ENCODE results near the gene HERPUD1.

Gene HERPUD1

DNA sequence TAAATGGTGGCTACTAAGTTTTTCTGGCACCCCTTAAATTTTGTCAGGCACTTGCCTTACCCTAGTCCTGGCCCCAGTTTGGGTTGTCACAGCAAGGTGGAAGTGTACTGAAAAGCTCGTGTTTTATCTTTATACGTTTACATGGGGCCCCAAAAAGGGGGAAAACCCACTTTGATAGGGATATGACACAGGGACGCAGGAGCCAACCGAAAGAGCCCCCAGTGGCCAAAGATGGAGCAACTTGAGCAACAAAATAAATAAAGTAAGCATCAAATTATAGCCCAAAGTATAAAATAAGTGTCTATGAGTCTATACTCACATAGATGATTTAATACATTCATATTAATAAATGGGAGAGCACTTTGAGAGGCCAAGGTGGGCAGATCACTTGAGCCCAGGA, 24.8 kb downstream of the HERPUD1 start:
- Histone ChIP-seq H3K4me2 (ENCODE audit: low read depth, low read length) (no peak overlapping the region), H2AFZ (ENCODE audit: low read length) (no peak overlapping the region), H3K79me2 (ENCODE audit: low read length) (no peaks in the 10 kb centered on the region), H4K20me1 (ENCODE audit: insufficient read depth, low read length) (no peaks in the 10 kb centered on the region), H3K9me2 (replicated peaks; ENCODE audit: insufficient read depth, low read length) (no peaks in the 10 kb centered on the region), H3K9ac (ENCODE audit: low read length) (no peak overlapping the region), H3K27me3 (replicated peaks; ENCODE audit: insufficient read depth, low read length) (no peaks in the 10 kb centered on the region), H3K4me1 (ENCODE audit: low read length) (no peaks in the 10 kb centered on the region), H3K27ac (ENCODE audit: low read length) (no peak overlapping the region), H3K36me3 (replicated peaks; ENCODE audit: insufficient read depth, low read length) (no peaks in the 10 kb centered on the region), H3K9me3 (replicated peaks; ENCODE audit: insufficient read depth, low read length) (no peaks in the 10 kb centered on the region), H3F3A (ENCODE audit: insufficient read depth, low read length) (no peaks in the 10 kb centered on the region), H3K4me3 (ENCODE audit: low read length) (no peak overlapping the region)
- no peak for DNase-seq
- no peak for TF ChIP-seq EZH2 (optimal IDR thresholded peaks at IDR 0.05; ENCODE audit: low read depth, low read length)
- TF ChIP-seq, protein P1, sequence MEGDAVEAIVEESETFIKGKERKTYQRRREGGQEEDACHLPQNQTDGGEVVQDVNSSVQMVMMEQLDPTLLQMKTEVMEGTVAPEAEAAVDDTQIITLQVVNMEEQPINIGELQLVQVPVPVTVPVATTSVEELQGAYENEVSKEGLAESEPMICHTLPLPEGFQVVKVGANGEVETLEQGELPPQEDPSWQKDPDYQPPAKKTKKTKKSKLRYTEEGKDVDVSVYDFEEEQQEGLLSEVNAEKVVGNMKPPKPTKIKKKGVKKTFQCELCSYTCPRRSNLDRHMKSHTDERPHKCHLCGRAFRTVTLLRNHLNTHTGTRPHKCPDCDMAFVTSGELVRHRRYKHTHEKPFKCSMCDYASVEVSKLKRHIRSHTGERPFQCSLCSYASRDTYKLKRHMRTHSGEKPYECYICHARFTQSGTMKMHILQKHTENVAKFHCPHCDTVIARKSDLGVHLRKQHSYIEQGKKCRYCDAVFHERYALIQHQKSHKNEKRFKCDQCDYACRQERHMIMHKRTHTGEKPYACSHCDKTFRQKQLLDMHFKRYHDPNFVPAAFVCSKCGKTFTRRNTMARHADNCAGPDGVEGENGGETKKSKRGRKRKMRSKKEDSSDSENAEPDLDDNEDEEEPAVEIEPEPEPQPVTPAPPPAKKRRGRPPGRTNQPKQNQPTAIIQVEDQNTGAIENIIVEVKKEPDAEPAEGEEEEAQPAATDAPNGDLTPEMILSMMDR (IDR thresholded peaks at IDR 0.05; ENCODE audit: low read length): 0 out of 2 replicates have a peak, but pooled peaks have one; percentile 9

DNA sequence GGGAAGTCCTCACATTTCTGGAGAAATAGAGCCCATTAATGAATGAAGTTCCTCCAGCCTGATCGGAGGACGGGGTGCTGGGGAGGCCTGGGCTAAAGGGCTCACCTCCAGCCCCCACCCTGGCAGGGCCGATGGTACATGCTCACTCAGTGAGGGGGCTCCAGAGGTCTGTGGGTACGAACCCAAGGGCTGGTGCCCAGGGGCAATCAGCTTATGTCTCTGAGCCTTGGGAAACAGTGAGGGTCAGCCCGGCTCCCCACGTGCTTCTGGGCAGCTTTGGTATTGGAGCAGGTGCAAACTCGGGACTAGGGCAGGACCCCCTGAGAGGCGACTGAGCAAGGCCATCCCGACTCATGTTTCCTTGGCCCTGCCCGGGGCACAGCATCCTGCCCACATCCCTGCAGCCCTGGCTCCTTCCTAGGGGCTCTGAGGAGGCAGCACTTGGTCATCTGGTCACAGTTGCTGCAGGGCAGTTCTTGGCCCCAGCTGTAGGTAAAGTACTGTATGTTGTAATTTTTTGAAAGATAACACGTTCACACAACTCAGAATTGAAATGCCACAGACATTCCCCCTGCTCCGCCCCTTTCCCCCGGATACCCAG, 28.8 kb downstream of the HERPUD1 start:
- H3K36me3 ChIP-seq (replicated peaks; ENCODE audit: insufficient read depth, low read length): no peaks in the 10 kb centered on the region
- H3K9me2 ChIP-seq (replicated peaks; ENCODE audit: insufficient read depth, low read length): no peaks in the 10 kb centered on the region
- no peaks in the 10 kb centered on the region for H3K27me3 ChIP-seq (replicated peaks; ENCODE audit: insufficient read depth, low read length)
- H3F3A ChIP-seq (ENCODE audit: insufficient read depth, low read length): no peaks in the 10 kb centered on the region
- no peak overlapping the region for H3K4me2 ChIP-seq (ENCODE audit: low read depth, low read length)
- no peaks in the 10 kb centered on the region for H3K79me2 ChIP-seq (ENCODE audit: low read length)
- TF ChIP-seq EZH2phosphoT487 (IDR thresholded peaks at IDR 0.05; ENCODE audit: low read length) (no peak), EZH2 (optimal IDR thresholded peaks at IDR 0.05; ENCODE audit: low read depth, low read length) (no peak)
- TF ChIP-seq, protein P1 (IDR thresholded peaks at IDR 0.05; ENCODE audit: low read length): no peak
- no peak overlapping the region for H3K27ac ChIP-seq (ENCODE audit: low read length)
- no peak for DNase-seq
- H2AFZ ChIP-seq (ENCODE audit: low read length): no peak overlapping the region
- no peaks in the 10 kb centered on the region for H3K9me3 ChIP-seq (replicated peaks; ENCODE audit: insufficient read depth, low read length)
- H3K4me1 ChIP-seq (ENCODE audit: low read length): no peaks in the 10 kb centered on the region
- H3K4me3 ChIP-seq (ENCODE audit: low read length): no peak overlapping the region
- H3K9ac ChIP-seq (ENCODE audit: low read length): no peak overlapping the region
- no peaks in the 10 kb centered on the region for H4K20me1 ChIP-seq (ENCODE audit: insufficient read depth, low read length)

DNA sequence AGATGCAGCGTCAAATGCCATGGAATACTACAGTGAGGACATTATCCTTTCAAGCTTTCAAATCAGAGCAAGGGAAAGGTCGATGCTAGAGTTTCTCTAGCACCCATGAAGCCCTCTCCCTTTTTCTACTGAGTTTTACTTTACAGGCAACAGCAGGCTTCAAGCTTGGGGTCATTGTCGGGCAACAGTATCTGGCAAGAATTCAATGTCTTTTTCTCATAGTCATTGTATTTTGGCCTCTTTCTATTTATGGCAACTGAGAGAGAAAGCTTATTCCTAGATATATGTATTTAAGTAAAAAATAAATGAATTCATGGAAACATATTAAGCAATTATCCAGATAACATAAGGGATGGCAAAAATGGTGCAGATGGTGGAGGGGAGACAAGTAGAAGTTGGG, 29.4 kb downstream of the HERPUD1 start:
- Histone ChIP-seq H3K4me3 (ENCODE audit: low read length) (no peak overlapping the region), H3K9ac (ENCODE audit: low read length) (no peak overlapping the region), H3K4me1 (ENCODE audit: low read length) (no peaks in the 10 kb centered on the region), H3K27ac (ENCODE audit: low read length) (no peak overlapping the region), H3K79me2 (ENCODE audit: low read length) (no peaks in the 10 kb centered on the region), H4K20me1 (ENCODE audit: insufficient read depth, low read length) (no peaks in the 10 kb centered on the region), H2AFZ (ENCODE audit: low read length) (no peak overlapping the region), H3K27me3 (replicated peaks; ENCODE audit: insufficient read depth, low read length) (no peaks in the 10 kb centered on the region), H3K4me2 (ENCODE audit: low read depth, low read length) (no peak overlapping the region), H3K36me3 (replicated peaks; ENCODE audit: insufficient read depth, low read length) (no peaks in the 10 kb centered on the region), H3F3A (ENCODE audit: insufficient read depth, low read length) (no peaks in the 10 kb centered on the region), H3K9me2 (replicated peaks; ENCODE audit: insufficient read depth, low read length) (no peaks in the 10 kb centered on the region), H3K9me3 (replicated peaks; ENCODE audit: insufficient read depth, low read length) (no peaks in the 10 kb centered on the region)
- DNase-seq: no peak
- TF ChIP-seq, protein P1 (IDR thresholded peaks at IDR 0.05; ENCODE audit: low read length): no peak
- TF ChIP-seq EZH2 (optimal IDR thresholded peaks at IDR 0.05; ENCODE audit: low read depth, low read length) (no peak), EZH2phosphoT487 (IDR thresholded peaks at IDR 0.05; ENCODE audit: low read length) (no peak)

Measured in MM.1S (cell line).